Brain microvascular endothelial cell (primary cell): ENCODE results near the gene DOC2B.

ENCODE experiments used
- DNase-seq: peaks from one replicate; pipeline ENCODE4 v3.0.0-alpha.2; 2020
- H3K27ac ChIP-seq: fragments of 250-450 bp; sonication (Bioruptor Pico); 2 replicates; pipeline ENCODE4 v1.5.1; 2020; ENCODE audit warnings: mild to moderate bottlenecking, moderate library complexity
- H3K27me3 ChIP-seq: fragments of 250-450 bp; sonication (Bioruptor Pico); replicated peaks from 2 replicates; pipeline ENCODE4 v1.5.1; 2020; ENCODE audit warnings: mild to moderate bottlenecking
- H3K36me3 ChIP-seq: fragments of 250-450 bp; sonication (Bioruptor Pico); replicated peaks from 2 replicates; pipeline ENCODE4 v1.5.1; 2020; ENCODE audit warnings: mild to moderate bottlenecking
- H3K4me3 ChIP-seq: 2 replicates; pipeline ENCODE4 v1.5.1; 2011; ENCODE audit warnings: low read depth, mild to moderate bottlenecking, control low read depth, low read length, moderate library complexity
- in situ Hi-C: cut with HindIII; loops from 2 replicates; pipeline ENCODE4 v1.10.0; 2017; ENCODE audit warnings: low sequenced_read_pairs, low pct_ligation_motif_present
- TF ChIP-seq, protein P1 (sequence below): IDR thresholded peaks from 2 replicates; pipeline ENCODE4 v1.5.1; 2011; ENCODE audit warnings: low read depth, mild to moderate bottlenecking, moderate library complexity, low read length, control low read depth, inconsistent platforms; ENCODE audit errors: missing control alignments

Gene DOC2B

DNA sequence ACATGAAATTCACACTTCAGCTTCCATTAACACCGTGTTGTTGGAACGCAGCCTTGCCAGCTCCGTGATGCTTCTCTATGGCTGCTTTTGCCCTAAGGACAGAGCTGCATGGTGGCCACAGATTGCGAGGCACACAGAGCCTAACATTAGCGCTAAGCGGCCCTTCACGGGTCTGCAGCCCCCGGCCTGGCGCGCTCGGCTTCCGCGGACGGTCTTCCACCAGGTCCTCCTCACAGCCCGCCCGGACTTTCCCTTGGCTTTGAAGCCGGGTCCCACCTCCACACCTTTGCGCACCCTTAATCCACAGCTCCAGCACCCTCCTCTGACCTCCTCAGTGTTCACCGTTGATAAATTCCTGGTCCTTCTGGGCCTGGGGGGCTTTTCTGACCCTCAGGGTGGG lies 24.5 kb downstream of the DOC2B start:
- Histone ChIP-seq H3K36me3 (no peaks in the 10 kb centered on the region), H3K27me3 (no peaks in the 10 kb centered on the region), H3K4me3 (no peak overlapping the region), H3K27ac (no peak overlapping the region)
- in situ Hi-C loops = no loop called here
- no peak for DNase-seq
- TF ChIP-seq, protein P1, sequence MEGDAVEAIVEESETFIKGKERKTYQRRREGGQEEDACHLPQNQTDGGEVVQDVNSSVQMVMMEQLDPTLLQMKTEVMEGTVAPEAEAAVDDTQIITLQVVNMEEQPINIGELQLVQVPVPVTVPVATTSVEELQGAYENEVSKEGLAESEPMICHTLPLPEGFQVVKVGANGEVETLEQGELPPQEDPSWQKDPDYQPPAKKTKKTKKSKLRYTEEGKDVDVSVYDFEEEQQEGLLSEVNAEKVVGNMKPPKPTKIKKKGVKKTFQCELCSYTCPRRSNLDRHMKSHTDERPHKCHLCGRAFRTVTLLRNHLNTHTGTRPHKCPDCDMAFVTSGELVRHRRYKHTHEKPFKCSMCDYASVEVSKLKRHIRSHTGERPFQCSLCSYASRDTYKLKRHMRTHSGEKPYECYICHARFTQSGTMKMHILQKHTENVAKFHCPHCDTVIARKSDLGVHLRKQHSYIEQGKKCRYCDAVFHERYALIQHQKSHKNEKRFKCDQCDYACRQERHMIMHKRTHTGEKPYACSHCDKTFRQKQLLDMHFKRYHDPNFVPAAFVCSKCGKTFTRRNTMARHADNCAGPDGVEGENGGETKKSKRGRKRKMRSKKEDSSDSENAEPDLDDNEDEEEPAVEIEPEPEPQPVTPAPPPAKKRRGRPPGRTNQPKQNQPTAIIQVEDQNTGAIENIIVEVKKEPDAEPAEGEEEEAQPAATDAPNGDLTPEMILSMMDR = no peak

- Histone ChIP-seq H3K4me3 (no peak overlapping the region), H3K36me3 (no peaks in the 10 kb centered on the region), H3K27ac (no peak overlapping the region), H3K27me3 (no peaks in the 10 kb centered on the region)
- no peak for DNase-seq
- in situ Hi-C loops = no loop called here
- TF ChIP-seq, protein P1 = no peak
Observed at GRCh38 chr17:156094-156621, 25.3 kb downstream of the DOC2B start.

DNA sequence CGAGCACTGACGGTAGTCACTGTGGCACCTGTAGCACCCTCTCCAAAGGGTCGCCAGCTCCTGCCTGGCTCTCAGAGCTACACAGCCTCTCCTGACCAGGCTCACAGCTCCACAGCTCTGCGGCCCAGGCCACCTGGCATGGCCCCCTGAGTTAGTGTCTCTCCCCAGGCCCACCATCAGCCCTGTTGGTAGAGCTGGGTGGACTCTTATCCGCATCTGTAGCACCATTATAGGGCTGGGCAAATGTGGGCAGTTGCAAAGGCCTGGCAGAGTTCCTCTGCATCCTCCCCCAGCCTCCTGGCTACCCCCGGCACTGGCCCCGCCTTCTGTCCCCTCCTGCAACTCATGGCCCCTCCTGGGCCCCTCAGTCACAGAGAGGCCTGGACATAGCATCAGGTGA lies 25.9 kb downstream of the DOC2B start:
- Histone ChIP-seq H3K27ac (no peak overlapping the region), H3K36me3 (no peaks in the 10 kb centered on the region), H3K4me3 (no peak overlapping the region), H3K27me3 (no peaks in the 10 kb centered on the region)
- DNase-seq = no peak
- TF ChIP-seq, protein P1 = no peak
- in situ Hi-C loops = no loop called here

DNA sequence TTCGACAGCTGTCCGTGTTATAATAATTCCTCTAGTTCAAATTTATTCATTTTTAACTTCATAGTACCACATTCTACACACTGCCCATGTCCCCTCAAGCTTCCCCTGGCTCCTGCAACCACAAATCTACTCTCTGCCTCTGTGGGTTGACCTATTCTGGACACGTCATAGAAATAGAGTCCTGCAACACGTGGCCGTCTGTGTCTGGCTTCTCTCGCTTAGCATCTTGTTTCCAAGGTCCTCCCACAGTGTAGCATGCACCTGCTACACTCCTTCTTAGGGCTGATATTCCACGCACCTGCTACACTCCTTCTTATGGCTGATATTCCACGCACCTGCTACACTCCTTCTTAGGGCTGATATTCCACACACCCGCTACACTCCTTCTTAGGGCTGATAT lies 27.6 kb downstream of the DOC2B start:
- in situ Hi-C loops = no loop called here
- TF ChIP-seq, protein P1 = no peak
- no peak overlapping the region for H3K27ac ChIP-seq
- DNase-seq = no peak
- no peak overlapping the region for H3K4me3 ChIP-seq
- no peaks in the 10 kb centered on the region for H3K36me3 ChIP-seq
- no peaks in the 10 kb centered on the region for H3K27me3 ChIP-seq

- no peaks in the 10 kb centered on the region for H3K36me3 ChIP-seq
- H3K27ac ChIP-seq = no peak overlapping the region
- H3K27me3 ChIP-seq = no peaks in the 10 kb centered on the region
- in situ Hi-C loops = no loop called here
- DNase-seq = no peak
- TF ChIP-seq, protein P1 = no peak
- H3K4me3 ChIP-seq = no peak overlapping the region
Observed at GRCh38 chr17:152860-153420, 28.5 kb downstream of the DOC2B start.
